ENCODE results near the gene PLA2G4B. TPM values are rescaled to one million over a fixed set of nuclear protein-coding genes. Genes with fewer than 3 reads are reported as not detected.

Gene PLA2G4B
- total RNA-seq, 1 experiment from 2014 or later: 0.92 TPM

GRCh38 chr15:41806291-41807181 lies 32.1 kb upstream of the PLA2G4B start:
- DNase-seq (ENCODE audit: low spot score): no peak
- in situ Hi-C loops (cut with HindIII; ENCODE audit: low sequenced_read_pairs): no loop called here

GRCh38 chr15:41809121-41809520 lies 29.5 kb upstream of the PLA2G4B start:
- in situ Hi-C loops (cut with HindIII; ENCODE audit: low sequenced_read_pairs): no loop called here
- DNase-seq (ENCODE audit: low spot score): no peak

- DNase-seq (ENCODE audit: low spot score): peak; percentile 89
- in situ Hi-C loops (cut with HindIII; ENCODE audit: low sequenced_read_pairs): no loop called here
Measured at GRCh38 chr15:41809526-41810220, 29.0 kb upstream of the PLA2G4B start.

GRCh38 chr15:41810651-41811431 lies 27.8 kb upstream of the PLA2G4B start:
- peak; percentile 83 for DNase-seq (ENCODE audit: low spot score)
- in situ Hi-C loops (cut with HindIII; ENCODE audit: low sequenced_read_pairs): no loop called here

GRCh38 chr15:41811432-41812195 lies 27.0 kb upstream of the PLA2G4B start:
- in situ Hi-C loops (cut with HindIII; ENCODE audit: low sequenced_read_pairs): no loop called here
- peak; percentile 88 for DNase-seq (ENCODE audit: low spot score)

GRCh38 chr15:41812820-41813375 lies 25.7 kb upstream of the PLA2G4B start:
- DNase-seq (ENCODE audit: low spot score): no peak
- in situ Hi-C loops (cut with HindIII; ENCODE audit: low sequenced_read_pairs): no loop called here

GRCh38 chr15:41813426-41813825 lies 25.2 kb upstream of the PLA2G4B start:
- DNase-seq (ENCODE audit: low spot score): no peak
- in situ Hi-C loops (cut with HindIII; ENCODE audit: low sequenced_read_pairs): no loop called here

- DNase-seq (ENCODE audit: low spot score): no peak
- in situ Hi-C loops (cut with HindIII; ENCODE audit: low sequenced_read_pairs): no loop called here
Measured at GRCh38 chr15:41814534-41814933, 24.1 kb upstream of the PLA2G4B start.

- no peak for DNase-seq (ENCODE audit: low spot score)
- in situ Hi-C loops (cut with HindIII; ENCODE audit: low sequenced_read_pairs): no loop called here
Measured at GRCh38 chr15:41816788-41817187, 21.9 kb upstream of the PLA2G4B start.

- no peak for DNase-seq (ENCODE audit: low spot score)
Measured at GRCh38 chr15:41817327-41817726, 21.3 kb upstream of the PLA2G4B start.

GRCh38 chr15:41817781-41818180 lies 20.9 kb upstream of the PLA2G4B start:
- no peak for DNase-seq (ENCODE audit: low spot score)
- in situ Hi-C loops (cut with HindIII; ENCODE audit: low sequenced_read_pairs): no loop called here

More at GRCh38 chr15:41817327-41817726, 21.3 kb upstream of the PLA2G4B start:
- in situ Hi-C loops (cut with HindIII; ENCODE audit: low sequenced_read_pairs): no loop called here

GRCh38 chr15:41819455-41820050 lies 19.1 kb upstream of the PLA2G4B start:
- DNase-seq (ENCODE audit: low spot score): no peak
- in situ Hi-C loops (cut with HindIII; ENCODE audit: low sequenced_read_pairs): no loop called here

GRCh38 chr15:41820791-41821423 lies 17.7 kb upstream of the PLA2G4B start:
- no peak for DNase-seq (ENCODE audit: low spot score)
- in situ Hi-C loops (cut with HindIII; ENCODE audit: low sequenced_read_pairs): no loop called here

- in situ Hi-C loops (cut with HindIII; ENCODE audit: low sequenced_read_pairs): no loop called here
- no peak for DNase-seq (ENCODE audit: low spot score)
Measured at GRCh38 chr15:41821831-41822230, 16.8 kb upstream of the PLA2G4B start.

GRCh38 chr15:41822471-41822870 lies 16.2 kb upstream of the PLA2G4B start:
- DNase-seq (ENCODE audit: low spot score): no peak
- in situ Hi-C loops (cut with HindIII; ENCODE audit: low sequenced_read_pairs): no loop called here

GRCh38 chr15:41822957-41823356 lies 15.7 kb upstream of the PLA2G4B start:
- in situ Hi-C loops (cut with HindIII; ENCODE audit: low sequenced_read_pairs): no loop called here
- DNase-seq (ENCODE audit: low spot score): no peak

GRCh38 chr15:41823502-41823901 lies 15.1 kb upstream of the PLA2G4B start:
- in situ Hi-C loops (cut with HindIII; ENCODE audit: low sequenced_read_pairs): no loop called here
- DNase-seq (ENCODE audit: low spot score): no peak
